GM06990 (cell line): ENCODE results near the gene CYB5A.

Experiments
- DNase-seq: peaks from one replicate; pipeline ENCODE4 v3.0.0-alpha.2; 2011; ENCODE audit not compliant: insufficient read length; ENCODE audit errors: extremely low read depth
- H3K27me3 ChIP-seq: replicated peaks from 2 replicates; pipeline ENCODE4 v1.6.0; 2011; ENCODE audit warnings: low read length; ENCODE audit not compliant: control insufficient read depth, insufficient read depth
- H3K36me3 ChIP-seq: 2 replicates; pipeline ENCODE4 v1.5.1; 2011; ENCODE audit warnings: low read length; ENCODE audit not compliant: control insufficient read depth, insufficient read depth
- H3K4me3 ChIP-seq: replicated peaks from 2 replicates; pipeline ENCODE4 v1.5.1; 2011; ENCODE audit warnings: low read depth, mild to moderate bottlenecking, control low read depth, low read length
- TF ChIP-seq, protein P1 (sequence below): IDR thresholded peaks from 2 replicates; pipeline ENCODE4 v1.5.1; 2011; ENCODE audit warnings: low read length, control low read depth, mild to moderate bottlenecking, inconsistent platforms; ENCODE audit not compliant: insufficient read depth, poor library complexity, severe bottlenecking

CYB5A gene

DNA sequence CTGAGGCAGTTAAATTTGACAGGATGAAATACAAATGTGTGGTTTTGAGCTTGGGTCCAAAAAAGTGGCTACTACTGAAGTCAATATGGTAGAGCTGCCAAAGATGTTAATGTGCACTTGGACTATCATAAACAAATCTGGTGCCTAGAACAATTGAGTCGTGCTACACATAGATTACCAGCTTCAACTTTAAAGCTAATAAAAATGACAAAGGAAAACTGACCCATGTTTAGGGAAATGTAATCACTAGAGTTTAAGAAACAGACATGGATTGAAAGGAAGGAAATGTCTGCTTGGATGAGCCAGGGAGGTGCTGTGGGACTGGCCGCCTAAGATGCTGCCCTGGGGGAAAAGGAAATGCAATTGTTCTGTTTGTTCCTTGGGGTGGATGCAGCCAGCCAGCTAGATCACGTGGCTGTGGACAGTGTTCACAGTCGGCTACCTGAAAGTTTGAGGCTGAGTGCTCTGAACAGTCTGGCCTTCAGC lies 36.6 kb downstream of the CYB5A start:
- TF ChIP-seq, protein P1, sequence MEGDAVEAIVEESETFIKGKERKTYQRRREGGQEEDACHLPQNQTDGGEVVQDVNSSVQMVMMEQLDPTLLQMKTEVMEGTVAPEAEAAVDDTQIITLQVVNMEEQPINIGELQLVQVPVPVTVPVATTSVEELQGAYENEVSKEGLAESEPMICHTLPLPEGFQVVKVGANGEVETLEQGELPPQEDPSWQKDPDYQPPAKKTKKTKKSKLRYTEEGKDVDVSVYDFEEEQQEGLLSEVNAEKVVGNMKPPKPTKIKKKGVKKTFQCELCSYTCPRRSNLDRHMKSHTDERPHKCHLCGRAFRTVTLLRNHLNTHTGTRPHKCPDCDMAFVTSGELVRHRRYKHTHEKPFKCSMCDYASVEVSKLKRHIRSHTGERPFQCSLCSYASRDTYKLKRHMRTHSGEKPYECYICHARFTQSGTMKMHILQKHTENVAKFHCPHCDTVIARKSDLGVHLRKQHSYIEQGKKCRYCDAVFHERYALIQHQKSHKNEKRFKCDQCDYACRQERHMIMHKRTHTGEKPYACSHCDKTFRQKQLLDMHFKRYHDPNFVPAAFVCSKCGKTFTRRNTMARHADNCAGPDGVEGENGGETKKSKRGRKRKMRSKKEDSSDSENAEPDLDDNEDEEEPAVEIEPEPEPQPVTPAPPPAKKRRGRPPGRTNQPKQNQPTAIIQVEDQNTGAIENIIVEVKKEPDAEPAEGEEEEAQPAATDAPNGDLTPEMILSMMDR = no peak
- DNase-seq = no peak
- no peak overlapping the region for H3K4me3 ChIP-seq
- no peaks in the 10 kb centered on the region for H3K27me3 ChIP-seq
- no peaks in the 10 kb centered on the region for H3K36me3 ChIP-seq

DNA sequence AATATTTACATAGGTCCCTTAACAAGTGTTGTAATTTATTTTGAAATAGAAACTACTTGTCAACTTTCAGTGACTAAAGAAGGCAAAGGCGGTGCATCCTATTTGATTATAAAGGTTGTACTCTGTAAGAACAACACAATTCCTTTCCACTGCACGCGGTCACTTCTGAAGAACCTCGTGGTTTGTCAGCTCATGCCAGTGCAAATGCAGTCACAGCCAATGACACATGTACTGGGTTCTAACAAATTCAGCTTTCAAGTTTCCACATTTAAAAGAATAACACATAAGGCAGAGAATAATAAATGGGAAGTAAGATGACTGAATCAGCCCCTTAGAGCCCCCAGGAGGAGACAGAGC lies 39.7 kb downstream of the CYB5A start:
- H3K4me3 ChIP-seq = no peak overlapping the region
- no peak for DNase-seq
- no peaks in the 10 kb centered on the region for H3K36me3 ChIP-seq
- TF ChIP-seq, protein P1 = no peak
- H3K27me3 ChIP-seq = no peaks in the 10 kb centered on the region

- Histone ChIP-seq H3K36me3 (no peaks in the 10 kb centered on the region), H3K4me3 (no peak overlapping the region), H3K27me3 (no peaks in the 10 kb centered on the region)
- no peak for DNase-seq
- TF ChIP-seq, protein P1 = no peak
Observed at GRCh38 chr18:74251297-74252038, 40.3 kb downstream of the CYB5A start.

DNA sequence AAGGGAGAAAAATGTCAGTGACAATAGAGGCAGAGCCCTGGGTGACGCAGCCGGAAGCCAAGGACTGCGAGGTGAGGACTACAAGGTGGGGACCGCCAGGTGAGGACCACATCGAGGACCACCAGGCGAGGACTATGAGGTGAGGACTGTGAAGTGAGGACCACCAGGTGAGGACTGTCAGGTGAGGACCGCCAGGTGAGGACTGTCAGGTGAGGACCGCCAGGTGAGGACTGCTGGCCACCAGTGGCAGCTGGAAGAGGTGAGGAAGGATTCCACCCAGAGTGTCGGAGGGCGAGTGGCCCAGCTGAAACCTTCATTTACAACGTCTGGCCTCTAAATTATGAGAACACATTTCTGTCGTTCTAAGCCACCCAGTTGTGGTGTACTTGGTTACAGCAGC lies 41.6 kb downstream of the CYB5A start:
- H3K36me3 ChIP-seq = no peaks in the 10 kb centered on the region
- no peaks in the 10 kb centered on the region for H3K27me3 ChIP-seq
- no peak overlapping the region for H3K4me3 ChIP-seq
- TF ChIP-seq, protein P1 = no peak
- DNase-seq = no peak

DNA sequence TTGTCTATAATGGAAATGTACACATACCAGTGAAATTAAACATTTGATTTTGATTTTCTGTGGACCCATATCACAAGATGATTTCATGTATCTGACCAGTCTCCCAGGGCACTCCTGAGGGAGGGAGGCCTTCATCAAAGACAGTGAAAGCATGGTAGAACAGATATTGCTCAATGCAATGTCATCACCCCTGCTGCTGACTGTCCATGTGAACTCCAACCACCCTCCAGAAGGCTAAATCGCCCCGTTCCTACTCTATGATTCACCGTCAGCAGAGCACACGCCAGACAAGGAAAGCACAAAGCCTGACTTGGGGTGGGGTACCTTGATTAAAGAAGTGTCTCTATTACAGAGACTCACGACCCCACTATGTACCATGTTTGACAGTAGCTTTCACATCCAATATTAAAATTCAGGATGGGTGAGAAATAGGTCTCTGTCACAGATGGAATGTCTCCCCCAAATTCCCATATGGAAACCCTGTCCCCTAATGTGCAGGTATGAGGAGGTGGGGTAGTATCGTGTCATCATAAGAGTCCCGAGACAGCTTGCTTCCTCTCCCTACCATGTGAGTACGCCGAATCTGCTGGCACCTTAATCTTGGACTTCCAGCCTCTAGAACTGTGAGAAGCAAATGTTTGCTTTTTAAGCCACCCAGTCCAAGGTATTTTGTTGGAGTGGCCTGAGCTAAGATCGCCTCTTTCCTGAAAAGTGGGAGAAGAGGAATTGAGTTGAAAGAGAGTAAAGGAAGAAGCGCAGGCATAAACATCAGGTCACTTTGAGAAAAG lies 42.4 kb downstream of the CYB5A start:
- Histone ChIP-seq H3K4me3 (no peak overlapping the region), H3K27me3 (no peaks in the 10 kb centered on the region), H3K36me3 (no peaks in the 10 kb centered on the region)
- no peak for DNase-seq
- TF ChIP-seq, protein P1 = no peak
